Stimulated activated CD4-positive, alpha-beta T cell treated with anti-CD3 and anti-CD28 coated beads, Interleukin-4, amount 100 ng/mL, for 24 hours (primary cell): ENCODE data around the gene ABCA8.

Experiments used
- DNase-seq: peaks from one replicate; pipeline ENCODE4 v3.0.0-alpha.2; 2020

ABCA8 gene

DNA sequence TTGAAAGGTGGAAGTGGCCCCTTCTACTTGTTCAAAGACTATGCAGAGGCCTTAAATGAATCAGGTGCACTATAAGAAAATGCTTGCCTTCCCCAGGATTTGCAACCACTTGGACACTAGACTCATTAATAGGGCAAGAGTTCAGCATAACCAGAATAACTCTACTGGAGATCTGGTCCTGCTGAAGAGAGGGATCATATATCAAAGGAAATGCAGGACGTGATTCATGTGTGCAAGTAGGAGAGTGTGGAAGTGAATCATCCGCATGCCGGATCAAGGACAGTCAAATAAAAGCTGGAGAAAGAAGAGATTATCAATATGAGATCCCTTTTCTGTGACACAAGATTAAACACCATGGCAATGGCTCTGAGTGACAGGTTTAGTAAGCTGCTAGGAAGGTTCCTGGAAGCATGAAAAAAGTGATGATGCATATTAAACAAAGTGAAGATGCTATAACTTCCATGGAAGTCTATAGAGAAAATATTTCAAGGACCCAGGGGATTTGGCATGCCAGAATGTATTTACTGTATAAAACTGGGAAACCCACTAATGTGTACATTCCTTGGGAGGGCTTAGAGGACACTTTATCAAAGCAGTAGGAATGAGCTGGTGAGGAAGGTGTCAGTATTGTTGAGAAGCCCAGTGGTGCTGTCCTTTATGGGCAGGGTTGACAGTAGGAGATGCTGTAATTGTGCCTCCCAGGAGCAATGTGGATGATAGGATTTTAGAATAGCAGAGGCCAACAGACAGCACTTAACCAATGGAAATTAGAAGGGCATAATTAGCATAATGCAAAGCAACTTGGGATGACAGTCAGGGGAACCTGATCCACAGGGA is 133.1 kb downstream of the ABCA8 start:
- no peak for DNase-seq

DNA sequence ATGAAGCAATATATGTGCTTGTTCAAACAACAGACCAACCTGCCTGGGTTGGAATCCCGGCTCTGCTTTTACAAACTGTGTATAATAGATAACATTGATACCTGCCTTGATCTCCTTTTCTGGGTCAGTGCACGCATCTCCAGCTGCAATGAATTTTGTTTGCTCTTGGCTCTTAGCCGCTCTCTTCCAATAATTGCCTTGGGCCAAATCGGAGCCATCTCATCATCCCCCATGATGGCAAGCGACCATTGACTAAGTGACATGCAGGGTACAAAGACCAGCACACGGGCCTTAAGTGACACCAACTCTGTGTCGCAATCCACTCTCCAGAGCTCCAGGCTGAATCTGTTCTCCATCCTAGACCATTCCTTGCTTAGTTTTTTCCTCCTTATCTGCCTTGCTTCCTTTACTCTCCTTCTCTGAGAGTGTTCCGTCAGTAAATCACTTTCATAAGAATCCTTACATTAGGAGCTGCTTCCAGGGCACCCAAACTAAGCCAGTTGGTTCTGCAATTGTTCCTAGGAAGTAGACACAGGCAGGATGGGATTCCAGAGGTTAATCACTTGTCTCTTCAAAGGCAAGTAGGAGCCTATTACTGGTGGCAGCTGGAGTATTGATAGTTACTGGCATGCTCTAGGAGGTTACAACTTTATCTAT is 134.2 kb downstream of the ABCA8 start:
- DNase-seq, result no peak

- no peak for DNase-seq
These were observed 134.7 kb downstream of the ABCA8 start for GRCh38 chr17:68820476-68820824.

- no peak for DNase-seq
These were observed 135.7 kb downstream of the ABCA8 start for GRCh38 chr17:68819465-68819864.
